DMS 273 (cell line): ENCODE results near the gene GPA33.
A peak's percentile ranks its signal among the peaks of the same experiment; 100 is the strongest.

Experiments used
- DNase-seq: peaks from one replicate; lab custom pipeline; 2025; ENCODE audit not compliant: unreplicated experiment; lab: John Stamatoyannopoulos, UW

Gene GPA33, protein sequence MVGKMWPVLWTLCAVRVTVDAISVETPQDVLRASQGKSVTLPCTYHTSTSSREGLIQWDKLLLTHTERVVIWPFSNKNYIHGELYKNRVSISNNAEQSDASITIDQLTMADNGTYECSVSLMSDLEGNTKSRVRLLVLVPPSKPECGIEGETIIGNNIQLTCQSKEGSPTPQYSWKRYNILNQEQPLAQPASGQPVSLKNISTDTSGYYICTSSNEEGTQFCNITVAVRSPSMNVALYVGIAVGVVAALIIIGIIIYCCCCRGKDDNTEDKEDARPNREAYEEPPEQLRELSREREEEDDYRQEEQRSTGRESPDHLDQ

DNA sequence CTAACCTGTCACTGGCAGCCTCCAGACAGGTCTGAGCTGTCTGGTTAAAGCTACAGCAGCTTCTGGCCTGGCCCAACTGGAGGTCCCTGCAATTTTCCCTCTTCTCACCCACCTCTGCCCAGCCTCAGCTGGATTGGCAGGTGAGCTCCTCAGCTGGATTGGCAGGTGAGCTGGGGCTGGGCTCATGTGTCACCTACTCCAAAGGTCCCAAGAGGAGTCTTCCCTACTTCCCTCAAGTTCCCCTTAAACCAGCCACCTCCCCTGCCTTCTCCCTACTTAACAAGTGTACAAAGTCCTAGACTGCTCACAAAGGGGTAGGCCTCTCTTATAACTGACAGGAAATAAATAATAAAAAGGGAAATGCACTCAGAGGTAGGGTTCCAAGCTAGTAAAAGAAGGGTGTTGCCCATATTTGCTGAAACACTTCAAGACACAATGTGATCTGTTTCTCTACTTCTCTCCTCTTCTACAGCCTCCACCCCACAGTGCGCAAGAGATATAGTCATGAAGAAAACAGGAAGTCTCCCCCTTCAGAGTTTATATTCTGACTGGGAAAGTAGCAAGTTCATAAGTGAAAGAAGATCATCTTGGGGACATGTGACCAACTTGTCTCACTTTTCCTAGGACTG is at the start of gene GPA33:
Gene GPA33 (minus strand): TSS at position 64 of the 629 bp plus-strand sequence. CDS start 90 bp downstream, outside the sequence.
- no peak for DNase-seq

DNA sequence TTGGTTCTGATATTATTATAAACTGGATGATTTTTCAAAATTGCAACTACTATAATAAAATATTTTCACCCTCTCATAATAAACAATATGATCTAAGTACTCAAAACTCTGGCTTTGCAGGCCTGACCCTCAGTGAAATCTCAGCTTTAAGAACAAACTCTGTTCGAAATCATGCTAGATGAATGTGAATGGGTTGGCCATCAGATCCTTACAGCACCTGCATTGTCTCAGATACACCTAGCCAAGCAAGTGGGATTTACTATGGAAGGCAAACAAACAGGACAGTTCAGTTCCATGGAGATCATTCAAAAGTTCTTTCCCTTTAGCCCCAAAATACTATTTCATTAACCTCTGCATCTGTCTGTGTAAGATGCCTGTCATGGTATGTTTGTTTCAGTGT is 48.5 kb upstream of the GPA33 start:
- no peak for DNase-seq

DNA sequence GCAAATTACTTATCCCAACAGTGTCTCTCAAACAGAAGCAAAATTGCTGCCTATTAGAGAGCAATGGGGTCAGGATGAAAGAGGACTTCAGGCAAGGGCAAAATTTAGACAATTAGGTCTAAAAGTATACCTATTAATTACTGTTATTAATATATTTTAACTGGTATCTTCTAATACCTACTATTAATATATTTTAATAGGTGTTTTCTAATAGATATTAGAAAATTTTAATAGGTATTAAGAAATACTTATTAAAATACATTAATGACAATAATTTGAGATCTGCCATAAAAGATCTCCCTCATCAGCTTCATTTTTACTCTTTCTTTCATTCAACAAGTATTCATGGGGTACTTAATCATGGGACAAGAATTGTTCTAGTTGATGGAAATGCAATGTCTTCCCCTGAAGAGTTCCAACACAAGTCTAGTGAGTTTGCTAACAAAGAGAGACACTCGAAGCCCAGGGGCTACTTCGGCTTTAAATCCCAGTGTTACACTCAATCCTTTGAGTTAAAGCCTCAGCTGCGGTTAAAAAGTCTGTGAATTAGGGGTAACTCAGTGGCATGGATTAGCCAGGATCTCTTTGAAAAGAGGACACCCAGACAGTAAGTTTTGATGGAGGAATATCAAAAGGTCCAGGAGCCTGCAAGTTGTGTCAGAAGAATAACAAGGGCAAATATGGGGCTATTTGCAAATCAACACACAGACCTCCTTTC is 47.8 kb upstream of the GPA33 start:
- no peak for DNase-seq

DNA sequence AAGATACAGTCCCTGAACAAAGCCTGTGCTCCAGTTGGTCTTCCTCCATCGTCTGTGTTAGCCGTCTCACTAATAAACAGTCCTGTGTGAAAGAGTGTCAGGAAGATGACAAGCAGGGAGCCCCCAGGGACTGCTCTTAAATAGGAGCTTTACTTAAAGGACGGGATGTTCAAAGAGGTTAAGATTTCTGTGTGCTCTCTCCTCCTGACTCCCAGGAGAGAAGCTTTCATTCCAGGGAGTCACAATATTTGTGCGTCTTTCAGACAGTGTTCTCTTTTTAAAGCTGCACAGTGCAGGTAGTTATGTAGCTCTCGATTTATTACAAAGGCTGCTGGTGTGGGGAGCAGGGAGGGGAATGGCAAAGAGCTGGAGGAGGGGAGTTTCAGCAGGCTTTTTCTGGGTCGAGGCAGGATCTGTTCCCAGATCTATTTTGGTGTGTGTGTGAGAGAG is 47.2 kb upstream of the GPA33 start:
- DNase-seq, result peak; percentile 16

DNA sequence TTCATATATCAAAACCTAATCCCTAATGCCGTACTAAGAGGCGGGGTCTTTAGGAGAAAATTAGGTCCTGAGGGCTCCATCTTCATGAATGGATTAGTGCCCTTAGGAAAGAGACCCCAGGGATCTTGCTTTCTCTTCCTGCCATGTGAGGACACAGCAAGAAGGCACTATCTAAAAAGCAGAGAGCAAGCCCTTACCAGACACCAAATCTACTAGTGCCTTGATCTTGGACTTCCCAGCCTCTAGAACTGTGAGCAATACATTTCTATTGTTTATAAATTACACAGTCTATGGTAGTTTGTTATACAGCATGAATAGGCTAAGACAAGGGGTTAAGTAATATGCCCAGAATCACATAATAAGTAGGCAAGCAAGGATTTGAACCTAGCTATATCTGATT is 46.6 kb upstream of the GPA33 start:
- no peak for DNase-seq

DNA sequence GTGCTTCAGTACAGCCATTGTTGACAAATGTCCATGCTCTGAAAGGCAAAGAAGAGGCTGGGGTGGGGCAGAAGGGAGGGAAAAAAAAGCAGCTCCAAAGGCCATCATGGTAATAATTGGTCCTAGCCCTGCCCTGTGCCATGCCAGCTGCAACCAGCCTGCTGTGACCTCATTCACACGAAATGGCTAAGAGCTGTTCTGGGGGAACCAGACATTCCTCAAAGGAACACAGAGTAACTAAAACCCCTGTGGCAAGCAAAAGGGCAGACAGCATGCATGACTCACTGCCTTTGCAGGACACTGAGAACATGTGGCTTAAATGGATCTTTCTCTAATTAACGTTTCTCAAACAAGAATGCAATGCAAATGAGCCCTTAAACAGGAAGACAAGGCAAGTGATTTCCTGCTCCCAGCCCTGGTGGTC is 46.0 kb upstream of the GPA33 start:
- peak; percentile 52 for DNase-seq

DNA sequence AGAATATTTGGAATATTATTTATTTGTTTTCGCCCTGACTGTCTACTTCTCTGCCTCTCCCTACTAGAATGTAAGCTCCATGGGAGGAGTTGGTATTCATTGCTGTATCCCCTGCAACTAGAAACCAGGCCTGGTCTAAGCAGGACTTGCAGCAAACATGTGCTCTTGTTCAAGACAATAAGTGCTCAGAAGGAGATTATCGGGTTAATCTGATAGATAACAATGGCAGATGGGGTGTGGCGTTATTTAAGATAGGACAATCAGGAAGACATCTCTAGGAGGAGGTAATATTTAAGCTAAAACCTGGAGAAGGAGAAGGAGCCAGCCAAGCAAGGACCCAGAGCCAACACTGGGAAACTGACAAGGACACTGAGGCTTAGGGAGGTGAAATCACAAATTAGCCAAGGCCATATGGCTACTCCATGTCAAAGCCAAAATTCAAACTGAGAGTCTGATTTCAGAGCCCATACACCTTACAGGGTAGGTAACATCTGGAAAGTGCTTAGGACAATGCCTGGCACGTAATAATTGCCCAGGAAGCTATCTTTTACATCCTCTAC is 45.2 kb upstream of the GPA33 start:
- peak; percentile 82 for DNase-seq

DNA sequence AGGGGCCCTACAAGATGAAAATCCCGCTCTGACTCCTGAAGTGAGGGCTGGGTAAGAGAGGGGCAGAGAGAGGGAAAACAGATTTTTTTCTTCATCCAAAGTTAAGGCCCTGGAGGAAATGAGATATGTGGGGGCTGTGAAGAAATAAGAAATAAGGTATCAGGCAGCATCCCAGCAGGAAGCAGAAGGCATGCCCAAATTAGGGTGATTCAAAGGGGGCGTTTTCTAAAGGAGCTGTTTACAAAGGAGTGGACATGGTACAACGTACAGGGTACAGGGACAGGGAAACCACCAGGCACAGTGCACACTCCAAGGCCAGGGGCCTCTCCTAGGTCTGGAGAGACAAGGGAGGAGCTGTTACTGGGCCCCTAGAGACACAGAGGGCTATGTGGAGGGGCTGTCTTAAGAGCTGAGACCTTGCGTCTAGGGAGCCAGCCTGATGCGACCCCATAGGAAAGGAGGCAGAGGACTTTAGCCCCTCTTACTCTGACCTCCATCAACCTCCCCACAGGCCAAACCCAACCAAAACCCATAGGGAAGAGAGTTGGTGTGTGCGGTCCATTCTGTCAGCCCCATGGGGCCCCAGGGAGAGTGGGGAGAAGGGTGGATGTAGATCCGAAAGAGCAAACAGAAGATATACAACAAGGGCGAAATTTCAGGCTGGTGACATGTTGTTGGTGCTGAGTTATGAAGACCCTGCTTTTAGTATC is 42.3 kb upstream of the GPA33 start:
- peak; percentile 18 for DNase-seq

DNA sequence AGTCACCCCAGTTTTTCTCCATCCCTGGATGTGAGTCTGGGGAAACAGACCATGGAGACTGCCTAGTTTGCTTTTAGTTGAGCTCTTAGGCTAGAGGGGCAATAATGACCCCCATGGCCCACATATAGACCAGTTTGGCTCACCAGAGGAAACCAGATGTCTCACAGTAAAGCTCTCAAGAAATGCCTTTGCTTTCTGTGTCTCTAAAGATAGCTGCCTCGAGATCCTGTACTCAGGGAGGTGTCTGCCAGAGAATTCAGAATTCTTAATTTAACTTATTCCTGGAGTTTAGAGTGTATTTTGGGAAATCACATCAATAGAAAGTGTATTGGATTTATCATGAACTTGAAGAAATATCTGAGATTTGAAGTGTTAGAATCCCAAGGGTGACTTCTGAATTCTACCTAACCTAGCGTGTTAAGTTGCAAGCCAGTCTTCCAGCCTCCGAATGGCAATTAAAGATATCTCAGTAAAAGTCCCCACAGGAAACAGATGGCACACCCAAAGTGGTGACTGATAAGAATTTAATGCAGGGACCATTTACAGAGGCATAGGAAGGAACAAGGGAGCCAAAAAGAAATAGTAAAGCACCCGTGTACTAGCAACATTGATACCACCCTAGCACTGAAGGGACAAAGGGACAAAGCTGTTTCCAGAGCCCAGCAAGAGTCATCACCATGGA is 40.8 kb upstream of the GPA33 start:
- peak; percentile 69 for DNase-seq

DNA sequence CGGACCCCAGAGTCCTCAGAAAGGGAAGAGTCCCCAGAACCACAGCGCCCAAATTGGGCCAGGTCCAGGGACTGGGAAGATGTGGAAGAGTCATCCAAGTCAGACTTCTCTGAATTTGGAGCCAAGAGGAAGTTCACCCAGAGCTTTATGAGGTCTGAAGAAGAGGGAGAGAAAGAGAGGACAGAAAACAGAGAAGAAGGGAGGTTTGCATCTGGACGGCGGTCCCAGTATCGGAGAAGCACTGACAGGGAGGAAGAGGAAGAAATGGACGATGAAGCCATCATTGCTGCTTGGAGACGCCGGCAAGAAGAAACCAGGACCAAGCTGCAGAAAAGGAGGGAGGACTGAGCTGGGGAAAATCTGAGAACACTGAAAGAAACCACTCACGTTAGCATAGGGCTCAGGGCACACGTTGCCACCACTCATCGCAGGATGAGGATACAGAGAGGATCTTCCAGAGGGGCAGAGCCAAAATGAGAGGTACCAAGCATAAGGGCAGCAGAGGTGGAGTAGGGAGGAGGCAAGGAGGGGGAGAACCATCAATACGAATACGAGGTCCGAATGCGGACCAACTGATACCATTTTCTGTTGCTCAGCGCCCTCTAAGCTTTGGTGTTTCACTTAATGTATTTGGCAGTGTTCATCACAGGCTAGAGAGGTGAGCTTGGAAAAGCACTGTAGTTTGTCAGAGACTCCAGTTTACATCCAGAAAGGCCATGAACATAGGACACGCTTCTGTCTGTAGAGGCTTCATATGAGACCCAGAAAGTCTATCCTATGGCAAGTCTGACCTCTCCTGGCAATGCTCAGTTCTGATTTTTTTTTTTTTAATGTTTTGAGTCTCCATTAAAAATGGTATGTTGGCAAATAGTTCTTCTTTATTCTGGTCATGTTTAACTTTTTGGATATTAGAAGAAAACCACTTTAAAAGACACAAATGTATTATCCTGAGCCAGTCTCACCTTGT is 38.4 kb upstream of the GPA33 start:
- DNase-seq, result peak; percentile 37

DNA sequence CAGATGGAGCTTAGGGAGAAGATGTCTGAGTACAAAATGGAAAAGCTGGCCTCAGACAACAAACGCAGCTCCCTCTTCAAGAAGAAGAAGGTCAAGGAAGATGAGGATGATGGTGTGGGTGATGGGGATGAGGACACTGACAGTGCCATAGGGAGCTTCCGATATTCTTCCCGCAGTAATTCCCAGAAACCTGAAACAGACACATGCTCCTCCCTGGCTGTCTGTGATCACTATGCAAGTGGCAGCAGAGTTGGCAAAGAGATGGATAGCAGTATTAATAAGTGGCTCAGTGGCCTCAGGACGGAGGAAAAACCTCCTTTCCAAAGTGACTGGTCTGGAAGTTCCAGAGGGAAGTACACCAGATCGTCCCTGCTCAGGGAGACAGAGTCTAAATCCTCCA is 37.5 kb upstream of the GPA33 start:
- no peak for DNase-seq

DNA sequence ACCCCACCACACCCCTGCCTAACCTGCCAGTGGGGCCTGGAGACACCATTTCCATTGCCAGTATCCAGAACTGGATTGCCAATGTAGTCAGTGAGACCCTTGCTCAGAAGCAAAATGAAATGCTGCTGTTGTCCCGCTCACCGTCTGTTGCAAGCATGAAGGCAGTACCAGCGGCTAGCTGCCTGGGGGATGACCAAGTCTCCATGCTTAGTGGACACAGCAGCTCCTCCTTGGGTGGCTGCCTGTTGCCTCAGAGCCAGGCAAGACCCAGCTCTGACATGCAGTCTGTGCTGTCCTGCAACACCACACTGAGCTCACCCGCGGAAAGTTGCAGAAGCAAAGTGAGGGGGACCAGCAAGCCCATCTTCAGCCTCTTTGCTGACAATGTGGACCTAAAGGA is 37.1 kb upstream of the GPA33 start:
- no peak for DNase-seq

DNA sequence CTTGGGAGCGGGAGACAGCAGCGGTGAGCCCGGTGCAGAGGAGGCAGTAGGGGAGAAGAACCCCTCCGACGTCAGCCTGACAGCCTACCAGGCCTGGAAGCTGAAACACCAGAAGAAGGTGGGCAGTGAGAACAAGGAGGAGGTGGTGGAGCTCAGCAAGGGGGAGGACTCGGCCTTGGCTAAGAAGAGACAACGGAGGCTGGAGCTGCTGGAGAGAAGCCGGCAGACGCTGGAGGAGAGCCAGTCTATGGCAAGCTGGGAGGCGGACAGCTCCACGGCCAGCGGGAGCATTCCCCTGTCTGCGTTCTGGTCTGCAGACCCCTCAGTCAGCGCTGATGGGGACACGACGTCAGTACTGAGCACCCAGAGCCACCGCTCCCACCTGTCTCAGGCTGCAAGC is 36.6 kb upstream of the GPA33 start:
- no peak for DNase-seq

DNA sequence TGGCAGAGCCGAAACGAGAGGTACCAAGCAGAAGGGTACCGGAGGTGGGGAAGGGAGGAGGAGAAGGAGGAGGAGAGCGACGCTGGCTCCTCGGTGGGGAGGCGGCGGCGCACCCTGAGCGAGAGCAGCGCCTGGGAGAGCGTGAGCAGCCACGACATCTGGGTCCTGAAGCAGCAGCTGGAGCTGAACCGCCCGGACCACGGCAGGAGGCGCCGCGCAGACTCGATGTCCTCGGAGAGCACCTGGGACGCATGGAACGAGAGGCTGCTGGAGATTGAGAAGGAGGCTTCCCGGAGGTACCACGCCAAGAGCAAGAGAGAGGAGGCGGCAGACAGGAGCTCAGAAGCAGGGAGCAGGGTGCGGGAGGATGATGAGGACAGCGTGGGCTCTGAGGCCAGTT is 36.1 kb upstream of the GPA33 start:
- DNase-seq, result no peak

DNA sequence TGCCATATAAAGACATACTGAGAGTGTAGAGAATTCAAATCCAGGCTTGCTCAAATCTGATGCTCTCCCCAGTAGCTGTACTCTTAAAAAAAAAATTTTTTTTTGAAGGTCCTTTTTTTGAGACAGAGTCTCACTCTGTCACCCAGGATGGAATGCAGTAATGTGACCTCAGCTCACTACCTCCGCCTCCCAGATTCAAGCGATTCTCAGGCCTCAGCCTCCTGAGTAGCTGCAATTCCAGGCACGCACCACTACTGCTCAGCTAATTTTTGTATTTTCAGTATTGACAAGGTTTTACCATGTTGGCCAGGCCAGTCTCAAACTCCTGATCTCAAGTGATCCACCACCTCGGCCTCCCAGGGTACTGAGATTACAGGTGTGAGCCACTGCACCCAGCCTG is 32.4 kb upstream of the GPA33 start:
- no peak for DNase-seq

DNA sequence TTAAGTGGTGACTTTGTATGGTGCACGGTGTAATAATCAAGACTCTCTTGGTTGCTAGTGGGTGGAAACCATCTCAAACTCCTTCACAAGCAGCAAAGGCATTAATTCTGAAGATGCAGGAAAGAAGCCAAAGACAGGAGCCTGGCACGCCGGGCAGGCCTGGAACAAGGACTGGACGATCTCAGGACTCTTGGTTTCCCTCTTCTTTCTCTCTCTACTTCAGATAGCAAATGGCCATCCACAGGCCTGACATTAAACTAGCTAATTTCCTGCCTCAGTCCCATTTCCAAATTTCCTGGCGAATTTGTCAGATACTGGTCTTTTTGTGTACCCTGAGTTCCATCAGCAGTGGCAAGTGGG is 31.9 kb upstream of the GPA33 start:
- DNase-seq, result no peak

DNA sequence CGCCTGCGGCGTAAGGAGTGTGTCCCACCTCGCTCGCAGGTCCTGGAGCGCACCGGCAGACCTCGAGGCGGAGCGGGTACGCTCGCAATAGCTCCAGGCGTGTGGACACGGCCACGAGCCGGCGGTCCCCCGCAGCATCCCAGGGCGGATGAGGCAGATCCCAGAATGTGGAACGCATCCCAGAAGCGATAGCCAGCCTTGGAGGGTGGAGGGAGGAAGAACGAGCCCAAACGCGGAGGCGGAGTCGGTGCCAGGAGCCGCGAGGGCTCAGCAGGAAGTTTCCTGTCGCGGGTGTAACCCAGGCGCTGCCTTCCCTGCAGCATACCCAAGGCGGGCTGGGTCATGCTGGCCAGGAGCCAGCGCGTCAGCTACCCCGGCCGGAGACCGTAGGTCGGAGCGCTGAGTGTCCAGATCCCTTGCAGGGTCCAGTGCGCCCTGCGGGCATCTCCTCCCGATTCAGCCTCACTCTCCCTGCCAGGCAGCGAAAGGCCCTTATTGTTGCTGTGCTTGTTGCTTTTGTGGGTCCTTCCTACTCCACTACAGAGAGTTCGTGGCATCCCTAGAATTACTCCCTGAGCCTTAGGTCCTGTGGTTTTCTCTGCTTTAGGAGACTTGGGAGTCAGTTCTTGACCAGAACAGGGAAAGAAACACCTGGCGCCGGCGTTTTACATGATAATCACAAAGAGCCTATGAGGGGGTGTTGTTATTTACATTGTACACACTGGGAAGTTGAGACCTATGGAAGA is 31.4 kb upstream of the GPA33 start:
- DNase-seq, result no peak

DNA sequence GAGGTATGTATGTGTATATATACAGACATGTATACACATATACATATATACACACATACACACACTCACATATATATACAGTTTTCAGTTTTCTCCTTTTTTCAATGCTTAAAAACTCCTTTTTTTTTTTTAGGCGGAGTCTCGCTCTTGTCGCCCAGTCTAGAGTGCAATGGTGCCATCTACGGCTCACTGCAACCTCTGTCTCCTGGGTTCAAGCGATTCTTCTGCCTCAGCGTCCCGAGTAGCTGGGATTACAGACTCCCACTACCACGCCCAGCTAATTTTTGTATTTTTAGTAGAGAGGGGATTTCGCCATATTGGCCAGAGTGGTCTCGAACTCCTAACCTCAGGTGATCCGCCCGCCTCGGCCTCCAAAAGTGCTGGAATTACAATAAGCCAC is 30.7 kb upstream of the GPA33 start:
- DNase-seq, result no peak

DNA sequence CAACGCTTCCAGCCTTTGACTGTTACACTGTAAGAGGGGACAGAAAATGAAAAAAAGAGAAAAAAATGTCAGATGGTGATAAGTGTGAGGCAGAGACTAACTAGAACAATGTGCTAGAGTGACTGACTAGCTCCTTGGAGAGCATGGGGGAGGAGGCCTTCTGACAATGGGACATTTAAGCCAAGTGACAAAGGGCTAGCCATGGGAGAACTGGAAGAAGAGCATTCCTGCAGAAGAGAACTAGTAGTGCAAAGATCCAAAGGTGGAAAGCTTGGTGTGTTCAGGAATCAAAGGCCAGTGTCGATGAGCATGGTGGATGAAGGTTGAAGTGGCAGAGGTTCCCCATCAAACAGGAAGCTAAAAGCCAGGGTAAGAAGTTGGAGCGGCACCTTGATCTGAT is 29.5 kb upstream of the GPA33 start:
- no peak for DNase-seq
